H1 (cell line): ENCODE data around the gene NEB. TPM values are rescaled to one million over a fixed set of nuclear protein-coding genes. Genes with fewer than 3 reads are reported as not detected.

ENCODE experiments used
- TEAD4 ChIP-seq: IDR thresholded peaks from 2 replicates; pipeline ENCODE4 v1.6.1; 2012; ENCODE audit warnings: low read depth, low read length, inconsistent platforms, mixed read lengths
- polyA plus RNA-seq, 7 experiments: library from polyadenylated mRNA; depleted of rRNA in 3 of 7; stranded (reverse) in 5 of 7; unstranded in 2 of 7; fragments of >200 nt in 5 of 7; fragments of 200-250 nt in 2 of 7; gene quantifications; 1 replicate in 5 of 7; 2 replicates in 1 of 7; 4 replicates in 1 of 7; pipeline versions ENCODE4 v1.2.1 to v1.2.3, GENCODE V29; 2011 to 2013; ENCODE audit warnings: missing spikeins in 2 of 7, mixed read lengths in 2 of 7
- total RNA-seq: library from RNA; stranded (reverse); fragmentation: NEBNext Ultra II Directional; extraction: Animal tissue kit (Norgen Biotek cat#: 25700); gene quantifications from 2 replicates; pipeline ENCODE4 v1.2.1, GENCODE V29; 2021

NEB gene
- total and polyA plus RNA-seq, 2 of the 8 experiments (the other 6 are each of a cell fraction or from before 2014, with no cell fraction given), result 1.4 to 2.5 TPM

GRCh38 chr2:151638191-151638933 lies 95.9 kb downstream of the NEB start (continued):
- TF ChIP-seq TEAD4, result no peak
- TF ChIP-seq, all 59 proteins: peak for 0
